Ishikawa (cell line): ENCODE measurements around the gene SIAH2.

Experiments used
- CEBPB ChIP-seq: IDR thresholded peaks from 2 replicates; pipeline ENCODE4 v1.6.1; 2012
- CREB1 ChIP-seq: IDR thresholded peaks from 2 replicates; pipeline ENCODE4 v1.6.1; 2012; ENCODE audit warnings: low read depth
- EGR1 ChIP-seq: IDR thresholded peaks from 2 replicates; pipeline ENCODE4 v1.6.1; 2012
- EP300 ChIP-seq: IDR thresholded peaks from 2 replicates; pipeline ENCODE4 v1.6.1; 2012; ENCODE audit warnings: borderline replicate concordance
- FOXM1 ChIP-seq: IDR thresholded peaks from 2 replicates; pipeline ENCODE4 v1.6.1; 2012; ENCODE audit warnings: low read depth, borderline replicate concordance
- MAX ChIP-seq: IDR thresholded peaks from 2 replicates; pipeline ENCODE4 v1.6.1; 2012
- NFIC ChIP-seq: IDR thresholded peaks from 2 replicates; pipeline ENCODE4 v1.6.1; 2012
- RAD21 ChIP-seq: IDR thresholded peaks from 2 replicates; pipeline ENCODE4 v1.6.1; 2012; ENCODE audit warnings: low read depth
- REST ChIP-seq: IDR thresholded peaks from 2 replicates; pipeline ENCODE4 v1.6.1; 2012; ENCODE audit warnings: low read depth, mild to moderate bottlenecking
- TAF1 ChIP-seq: IDR thresholded peaks from 2 replicates; pipeline ENCODE4 v1.6.1; 2012; ENCODE audit warnings: low read depth, mild to moderate bottlenecking
- TCF12 ChIP-seq: IDR thresholded peaks from 2 replicates; pipeline ENCODE4 v1.6.1; 2012; ENCODE audit warnings: low read depth
- TEAD4 ChIP-seq: IDR thresholded peaks from 2 replicates; pipeline ENCODE4 v1.6.1; 2012
- USF1 ChIP-seq: IDR thresholded peaks from 2 replicates; pipeline ENCODE4 v1.6.1; 2012
- YY1 ChIP-seq: IDR thresholded peaks from 2 replicates; pipeline ENCODE4 v1.6.1; 2012; ENCODE audit warnings: low read depth
- ZBTB7A ChIP-seq: IDR thresholded peaks from 2 replicates; pipeline ENCODE4 v1.6.1; 2012; ENCODE audit warnings: low read depth

SIAH2 gene

GRCh38 chr3:150746791-150747590 is 16.0 kb downstream of the SIAH2 start:
- no peak for TF ChIP-seq MAX
- TF ChIP-seq EGR1 = no peak
- TF ChIP-seq REST = no peak
- TF ChIP-seq TEAD4 = no peak
- no peak for TF ChIP-seq YY1
- no peak for TF ChIP-seq USF1
- TF ChIP-seq RAD21 = no peak
- TF ChIP-seq CEBPB = no peak

DNA sequence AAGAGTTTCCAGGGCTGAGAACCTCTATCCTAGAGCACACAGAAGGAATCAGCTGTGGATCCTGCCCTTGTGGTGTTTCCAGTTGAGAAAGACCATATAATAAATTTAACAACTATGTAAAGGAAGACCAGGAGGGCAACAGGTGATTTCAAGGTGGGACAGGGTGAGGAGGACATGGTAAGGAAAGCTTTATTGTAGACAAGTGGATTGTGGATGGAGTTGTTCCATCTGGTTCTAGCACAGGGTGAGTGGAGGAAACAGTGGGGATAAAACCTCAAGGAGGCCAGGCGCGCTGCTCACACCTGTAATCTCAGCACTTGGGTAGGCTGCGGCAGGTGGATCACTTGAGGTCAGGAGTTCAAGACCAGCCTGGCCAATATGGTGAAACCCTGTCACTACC is 17.1 kb downstream of the SIAH2 start:
- TF ChIP-seq MAX (no peak), USF1 (no peak), TCF12 (no peak), TEAD4 (no peak)

- TF ChIP-seq MAX = no peak
- no peak for TF ChIP-seq FOXM1
- no peak for TF ChIP-seq CEBPB
Measured at GRCh38 chr3:150744919-150745211, 18.1 kb downstream of the SIAH2 start.

- no peak for TF ChIP-seq TEAD4
- TF ChIP-seq REST = no peak
- TF ChIP-seq EGR1 = no peak
- no peak for TF ChIP-seq TCF12
- TF ChIP-seq TAF1 = no peak
Measured at GRCh38 chr3:150744041-150744918, 18.7 kb downstream of the SIAH2 start.

GRCh38 chr3:150743508-150743907 is 19.5 kb downstream of the SIAH2 start:
- no peak for TF ChIP-seq NFIC
- no peak for TF ChIP-seq FOXM1
- TF ChIP-seq EGR1 = no peak
- no peak for TF ChIP-seq CEBPB

GRCh38 chr3:150742679-150743078 is 20.3 kb downstream of the SIAH2 start:
- TF ChIP-seq ZBTB7A = no peak
- TF ChIP-seq MAX = no peak
- no peak for TF ChIP-seq EGR1
- TF ChIP-seq CREB1 = no peak
- TF ChIP-seq TEAD4 = no peak

GRCh38 chr3:150742141-150742523 is 20.8 kb downstream of the SIAH2 start:
- TF ChIP-seq USF1 = no peak
- no peak for TF ChIP-seq EGR1
- no peak for TF ChIP-seq TEAD4
- TF ChIP-seq NFIC = no peak
- TF ChIP-seq YY1 = no peak
- no peak for TF ChIP-seq CREB1
- no peak for TF ChIP-seq MAX
- TF ChIP-seq TCF12 = no peak
- no peak for TF ChIP-seq RAD21
- TF ChIP-seq CEBPB = no peak
- TF ChIP-seq FOXM1 = no peak
- TF ChIP-seq ZBTB7A = no peak
- TF ChIP-seq REST = no peak
- TF ChIP-seq EP300 = no peak
- TF ChIP-seq TAF1 = no peak
